Pancreas (tissue), 10 donors: Measurements from ENCODE around the gene KANTR. TPM values are rescaled to one million over a fixed set of nuclear protein-coding genes. Genes with fewer than 3 reads are reported as not detected.

Source experiments
- ATAC-seq, 4 donors: fragments of 200-7000 bp; cut with Tn5 transposase; one replicate each; pipeline versions ENCODE4 v1.8.0 to v1.9.1; 2020; ENCODE audit warnings: mild to moderate bottlenecking in 4 of 4, moderate library complexity in 4 of 4
- DNase-seq, 6 donors: peaks; one replicate each; pipeline ENCODE4 v3.0.0-alpha.2; 2020
- FAIRE-seq: peaks from 2 replicates; lab custom pipeline; 2012; peaks lifted over from hg19 to GRCh38; lab: Jason Lieb, UNC
- H3K27ac ChIP-seq, 4 donors: fragments of 200-600 bp; sonication (generic); 1 replicate in 3 of 4; 2 replicates in 1 of 4; pipeline versions ENCODE4 v1.5.0 to v1.8.0; 2020
- H3K27me3 ChIP-seq, 4 donors: fragments of 200-600 bp; one replicate each; pipeline ENCODE4 v1.8.0; 2021
- H3K36me3 ChIP-seq, 3 donors: fragments of 200-600 bp; sonication (generic) in 1 of 3; one replicate each; pipeline versions ENCODE4 v1.5.0 to v1.8.0; 2020 to 2021
- H3K4me1 ChIP-seq, 3 donors: fragments of 200-600 bp; one replicate each; pipeline ENCODE4 v1.8.0; 2021
- H3K4me3 ChIP-seq, 4 donors: fragments of 200-600 bp; sonication (generic) in 2 of 4; one replicate each; pipeline versions ENCODE4 v1.5.0 to v1.8.0; 2020 to 2021
- H3K9me3 ChIP-seq, 4 donors: fragments of 200-600 bp; one replicate each; pipeline ENCODE4 v1.8.0; 2021
- CTCF ChIP-seq, 4 donors: fragments of 200-600 bp; sonication (generic) in 3 of 4; IDR thresholded peaks; one replicate each; pipeline versions ENCODE4 v1.5.0 to v1.8.0; 2021; ENCODE audit warnings: antibody characterized with exemption in 4 of 4
- WGBS, 2 donors: extraction: QIAGEN DNeasy Blood & Tissue Kit; methylation state at CpG; one replicate each; pipeline ENCODE4 v1.1.7; 2013; 5-methylcytosine and 5-hydroxymethylcytosine counted together
- intact Hi-C, 3 donors: fragments of 100-400 bp; cut with DNase I; formaldehyde crosslinking; loops; one replicate each; pipeline versions ENCODE4 v1.11.1 to v1.14.2; 2022
- polyA plus RNA-seq, 2 donors: library from polyadenylated mRNA; stranded (reverse); fragments of 200-250 nt; gene quantifications; one replicate each; pipeline ENCODE4 v1.2.3, GENCODE V29; 2013
- total RNA-seq, 6 donors: library from RNA; stranded (reverse); fragmentation: NEBNext Ultra II Directional in 4 of 6; extraction: Animal tissue kit (Norgen Biotek cat#: 25700) in 4 of 6; gene quantifications; one replicate each; pipeline versions ENCODE4 v1.2.1 to v1.2.4, GENCODE V29; 2021 to 2023
- donor health status: healthy with polysubstance abuse.
- donor health status: DM: no; HTN: no; CAD: no; lungs with moderate emphysema.
- donor health status: DM: no; HTN: no; CAD: no.
- donor health status: control.
- donor health status: control.
- donor health status: Bipolar disorder and iron deficiency.
- donor health status: DM: yes; HTN: yes; CAD: no.
- donor health status: DM: no; HTN: no; CAD: no.
- donor health status: DM: no; HTN: no; CAD: no.
- donor health status: DM: yes; HTN: yes; CAD: no.

The KANTR gene
- total and polyA plus RNA-seq, 8 donors: 2.4 to 10.8 (median 5.2) TPM

GRCh38 chrX:53080628-53081580 is 13.0 kb upstream of the KANTR start:
- 28 to 42% methylated on average over 17 of the region's 17 CpGs for whole genome bisulfite sequencing, 2 donors
- Histone ChIP-seq H3K36me3 (no peaks in the 10 kb centered on the region), H3K27ac (peak overlapping the region in 2 of 4 donors; percentile 58 to 79), H3K9me3 (no peaks in the 10 kb centered on the region), H3K4me3 (no peak overlapping the region), H3K4me1 (no peaks in the 10 kb centered on the region), H3K27me3 (no peaks in the 10 kb centered on the region)
- ATAC-seq (no peak), FAIRE-seq (no peak), DNase-seq (no peak)
- intact Hi-C loops: no loop called here
- TF ChIP-seq CTCF (IDR thresholded peaks at IDR 0.05): no peak

DNA sequence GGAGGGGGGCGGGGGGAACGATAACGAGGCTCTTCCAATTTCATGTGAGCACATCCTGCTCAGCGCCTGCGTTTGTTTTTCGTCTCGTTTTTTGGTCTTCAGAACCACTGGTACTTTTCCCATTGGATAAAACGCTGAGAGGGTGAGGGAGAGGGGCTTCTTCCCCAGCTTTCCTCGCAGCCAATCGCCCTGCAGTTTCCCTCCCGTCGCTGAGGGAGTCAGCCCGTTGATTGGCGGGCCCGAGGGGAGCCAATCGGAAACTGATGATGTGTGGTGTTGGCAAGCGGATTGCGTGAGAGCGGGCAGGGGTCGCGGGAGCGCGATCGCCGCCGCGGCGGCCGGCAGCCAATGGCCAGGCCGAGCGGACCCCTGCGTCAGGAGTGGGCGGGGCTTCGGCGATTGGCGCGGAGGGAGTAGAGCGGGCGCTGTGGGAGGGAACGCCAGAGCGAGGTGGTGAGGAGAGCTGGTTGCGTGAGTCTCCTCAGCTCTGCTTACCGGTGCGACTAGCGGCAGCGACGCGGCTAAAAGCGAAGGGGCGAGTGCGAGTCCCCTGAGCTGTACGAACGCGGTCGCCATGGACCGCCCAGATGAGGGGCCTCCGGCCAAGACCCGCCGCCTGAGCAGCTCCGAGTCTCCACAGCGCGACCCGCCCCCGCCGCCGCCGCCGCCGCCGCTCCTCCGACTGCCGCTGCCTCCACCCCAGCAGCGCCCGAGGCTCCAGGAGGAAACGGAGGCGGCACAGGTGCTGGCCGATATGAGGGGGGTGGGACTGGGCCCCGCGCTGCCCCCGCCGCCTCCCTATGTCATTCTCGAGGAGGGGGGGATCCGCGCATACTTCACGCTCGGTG is 11.8 kb upstream of the KANTR start, which contains the start of gene TSPYL2:
TSS of gene TSPYL2 (plus strand) at position 443 of the 848 bp plus-strand sequence. CDS start at position 575, 132 bp downstream.
- Histone ChIP-seq H3K4me3 (peak within 1 kb of the TSS; percentile 31 to 70 (median 48)), H3K36me3 (no peaks in the 10 kb centered on the region), H3K9me3 (no peaks in the 10 kb centered on the region), H3K27ac (peak within 1 kb of the TSS; percentile 70 to 81 (median 78)), H3K27me3 (no peaks in the 10 kb centered on the region), H3K4me1 (no peaks in the 10 kb centered on the region)
- WGBS, 2 donors: 0 to 34% methylated on average over 58 to 85 of the region's 86 CpGs
- intact Hi-C loops: no loop called here
- DNase-seq (peak; percentile 92 to 97 (median 96)), ATAC-seq (peak; percentile 93 to 97 (median 96)), FAIRE-seq (peak; percentile 79)
- TF ChIP-seq CTCF (IDR thresholded peaks at IDR 0.05): no peak

- Histone ChIP-seq H3K4me1 (no peaks in the 10 kb centered on the region), H3K36me3 (no peaks in the 10 kb centered on the region), H3K27ac (peak overlapping the region; percentile 70 to 81 (median 78)), H3K4me3 (peak overlapping the region; percentile 31 to 70 (median 48)), H3K27me3 (no peaks in the 10 kb centered on the region), H3K9me3 (no peaks in the 10 kb centered on the region)
- ATAC-seq (no peak), DNase-seq (no peak), FAIRE-seq (no peak)
- 4 to 41% methylated on average over 31 of the region's 31 CpGs for WGBS, 2 donors
- intact Hi-C loops: no loop called here
- no peak for TF ChIP-seq CTCF (IDR thresholded peaks at IDR 0.05)
Observed at GRCh38 chrX:53082773-53083616, 10.9 kb upstream of the KANTR start.

DNA sequence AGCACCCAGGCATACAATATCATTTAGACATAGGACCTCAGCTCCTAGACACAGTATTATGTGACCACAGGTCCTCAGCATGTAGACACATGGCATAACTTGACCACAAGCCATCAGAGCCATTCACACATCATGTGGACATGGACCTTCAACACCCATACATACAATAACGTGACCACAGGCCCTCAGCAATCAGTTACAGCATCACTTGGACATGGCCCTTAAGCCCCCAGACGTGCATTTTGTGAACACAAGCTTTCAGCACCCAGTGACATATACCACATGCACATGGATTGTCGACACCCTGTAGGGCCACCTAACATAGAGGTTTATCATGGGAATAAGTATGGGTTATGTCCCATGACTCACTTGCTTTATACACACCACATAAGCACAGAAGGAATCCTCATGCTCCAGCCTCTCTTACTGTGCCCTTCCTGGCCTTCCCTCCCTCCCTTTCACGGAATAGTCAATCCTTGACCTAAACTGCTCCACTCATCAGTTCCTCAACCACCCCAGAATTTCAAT is 9.8 kb upstream of the KANTR start:
- DNase-seq (no peak), ATAC-seq (no peak), FAIRE-seq (no peak)
- Histone ChIP-seq H3K27ac (no peak overlapping the region), H3K27me3 (peaks cover 0 to 5% (median 0%) of the 10 kb centered on the region in 4 donors), H3K9me3 (no peaks in the 10 kb centered on the region), H3K4me3 (peak overlapping the region in 1 of 4 donors; percentile 63), H3K4me1 (no peaks in the 10 kb centered on the region), H3K36me3 (no peaks in the 10 kb centered on the region)
- TF ChIP-seq CTCF (IDR thresholded peaks at IDR 0.05): no peak
- intact Hi-C loops: no loop called here
- 53 to 56% methylated on average over 4 of the region's 4 CpGs for whole genome bisulfite sequencing, 2 donors
